Mesothelial cell of epicardium (in vitro differentiated cells): ENCODE results near the gene CENPB. TPM values are rescaled to one million over a fixed set of nuclear protein-coding genes. Genes with fewer than 3 reads are reported as not detected.
A peak's percentile ranks its signal among the peaks of the same experiment; 100 is the strongest.

Experiments used
- DNase-seq, 2 experiments: peaks; one replicate each; pipeline ENCODE4 v3.0.0; 2021; ENCODE audit warnings: low spot score in 2 of 2; ENCODE audit not compliant: unreplicated experiment in 2 of 2
- H3K27ac Mint-ChIP-seq: 2 replicates; pipeline ENCODE4 v1.8.0; 2021; ENCODE audit warnings: mixed read lengths
- H3K27me3 Mint-ChIP-seq: 2 replicates; pipeline ENCODE4 v1.8.0; 2021; ENCODE audit warnings: low read depth, mixed read lengths
- H3K36me3 Mint-ChIP-seq: 2 replicates; pipeline ENCODE4 v1.8.0; 2021; ENCODE audit warnings: mixed read lengths
- H3K4me1 Mint-ChIP-seq: 2 replicates; pipeline ENCODE4 v1.8.0; 2021; ENCODE audit warnings: mixed read lengths
- H3K4me3 Mint-ChIP-seq: 2 replicates; pipeline ENCODE4 v1.8.0; 2021; ENCODE audit warnings: mild to moderate bottlenecking, moderate library complexity, mixed read lengths
- H3K9me3 Mint-ChIP-seq: 2 replicates; pipeline ENCODE4 v1.8.0; 2021; ENCODE audit warnings: mixed read lengths
- total RNA-seq: library from RNA; stranded (reverse); gene quantifications from 3 replicates; pipeline ENCODE4 v1.2.1, GENCODE V29; 2021
- TF ChIP-seq, protein P1 (sequence below): fragments of 200-600 bp; sonication (generic); IDR thresholded peaks from one replicate; pipeline ENCODE4 v1.5.0; 2021; ENCODE audit warnings: antibody characterized with exemption; ENCODE audit not compliant: unreplicated experiment

Gene CENPB
- total RNA-seq, 1 donor from 2014 or later, result 63.0 TPM

GRCh38 chr20:3753501-3754275, 32.9 kb downstream of the CENPB start:
- DNase-seq, result no peak
- Mint-ChIP-seq H3K27me3 (peaks cover 36% of the 10 kb centered on the region), H3K4me3 (no peak overlapping the region), H3K36me3 (peaks cover 6% of the 10 kb centered on the region), H3K4me1 (peaks cover 4% of the 10 kb centered on the region), H3K9me3 (no peaks in the 10 kb centered on the region), H3K27ac (no peak overlapping the region)
- TF ChIP-seq, protein P1, sequence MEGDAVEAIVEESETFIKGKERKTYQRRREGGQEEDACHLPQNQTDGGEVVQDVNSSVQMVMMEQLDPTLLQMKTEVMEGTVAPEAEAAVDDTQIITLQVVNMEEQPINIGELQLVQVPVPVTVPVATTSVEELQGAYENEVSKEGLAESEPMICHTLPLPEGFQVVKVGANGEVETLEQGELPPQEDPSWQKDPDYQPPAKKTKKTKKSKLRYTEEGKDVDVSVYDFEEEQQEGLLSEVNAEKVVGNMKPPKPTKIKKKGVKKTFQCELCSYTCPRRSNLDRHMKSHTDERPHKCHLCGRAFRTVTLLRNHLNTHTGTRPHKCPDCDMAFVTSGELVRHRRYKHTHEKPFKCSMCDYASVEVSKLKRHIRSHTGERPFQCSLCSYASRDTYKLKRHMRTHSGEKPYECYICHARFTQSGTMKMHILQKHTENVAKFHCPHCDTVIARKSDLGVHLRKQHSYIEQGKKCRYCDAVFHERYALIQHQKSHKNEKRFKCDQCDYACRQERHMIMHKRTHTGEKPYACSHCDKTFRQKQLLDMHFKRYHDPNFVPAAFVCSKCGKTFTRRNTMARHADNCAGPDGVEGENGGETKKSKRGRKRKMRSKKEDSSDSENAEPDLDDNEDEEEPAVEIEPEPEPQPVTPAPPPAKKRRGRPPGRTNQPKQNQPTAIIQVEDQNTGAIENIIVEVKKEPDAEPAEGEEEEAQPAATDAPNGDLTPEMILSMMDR, result no peak

GRCh38 chr20:3753098-3753497, 33.4 kb downstream of the CENPB start:
- TF ChIP-seq, protein P1, result peak; percentile 39
- Mint-ChIP-seq H3K9me3 (no peaks in the 10 kb centered on the region), H3K27ac (no peak overlapping the region), H3K4me1 (peaks cover 4% of the 10 kb centered on the region), H3K4me3 (no peak overlapping the region), H3K27me3 (peaks cover 42% of the 10 kb centered on the region), H3K36me3 (peaks cover 4% of the 10 kb centered on the region)
- DNase-seq, result peak in 1 of 2 experiments; percentile 60

DNA sequence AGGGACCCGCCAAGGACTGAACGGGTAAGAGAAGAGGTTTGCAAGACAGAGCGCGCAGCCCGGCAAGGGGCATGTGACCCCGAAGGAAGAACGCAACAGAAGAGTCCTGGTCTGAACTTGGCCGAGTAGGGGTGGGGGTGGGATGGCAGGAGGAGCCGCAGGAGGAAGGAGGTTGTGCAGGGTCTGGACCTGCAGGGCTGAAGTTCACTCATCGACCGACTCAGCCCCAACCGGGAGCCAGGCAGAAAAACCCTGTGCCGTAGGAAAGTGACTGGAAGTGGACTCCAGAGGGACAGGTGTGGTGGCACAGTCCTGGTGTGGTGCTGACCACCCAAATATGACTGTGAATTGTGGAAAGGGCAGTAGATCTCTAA, 34.2 kb downstream of the CENPB start:
- H3K36me3 Mint-ChIP-seq, result peaks cover 2% of the 10 kb centered on the region
- no peaks in the 10 kb centered on the region for H3K9me3 Mint-ChIP-seq
- H3K27ac Mint-ChIP-seq, result no peak overlapping the region
- peaks cover 4% of the 10 kb centered on the region for H3K4me1 Mint-ChIP-seq
- H3K27me3 Mint-ChIP-seq, result peaks cover 50% of the 10 kb centered on the region
- DNase-seq, result no peak
- peak overlapping the region; percentile 31 for H3K4me3 Mint-ChIP-seq
- TF ChIP-seq, protein P1, result no peak

- DNase-seq, result no peak
- H3K27me3 Mint-ChIP-seq, result peaks cover 55% of the 10 kb centered on the region
- H3K36me3 Mint-ChIP-seq, result no peaks in the 10 kb centered on the region
- H3K4me1 Mint-ChIP-seq, result peaks cover 4% of the 10 kb centered on the region
- TF ChIP-seq, protein P1, result no peak
- peak overlapping the region; percentile 22 for H3K4me3 Mint-ChIP-seq
- no peaks in the 10 kb centered on the region for H3K9me3 Mint-ChIP-seq
- H3K27ac Mint-ChIP-seq, result no peak overlapping the region
Measured at GRCh38 chr20:3751675-3752385, 34.7 kb downstream of the CENPB start.

GRCh38 chr20:3751305-3751674, 35.2 kb downstream of the CENPB start:
- Mint-ChIP-seq H3K9me3 (no peaks in the 10 kb centered on the region), H3K4me1 (peaks cover 4% of the 10 kb centered on the region), H3K4me3 (no peak overlapping the region), H3K36me3 (no peaks in the 10 kb centered on the region), H3K27ac (no peak overlapping the region), H3K27me3 (peaks cover 60% of the 10 kb centered on the region)
- DNase-seq, result no peak
- TF ChIP-seq, protein P1, result no peak
